Ovary (tissue), 3 donors: ENCODE measurements around the gene PARK7.

Experiments used
- EP300 ChIP-seq: sonication (generic); formaldehyde crosslinking; IDR thresholded peaks from one replicate; pipeline ENCODE4 v1.6.1; 2017; ENCODE audit warnings: antibody characterized with exemption
- POLR2A ChIP-seq: fragments of 450-650 bp; IDR thresholded peaks from one replicate; pipeline ENCODE4 v1.6.1; 2017; ENCODE audit warnings: antibody characterized with exemption, mild to moderate bottlenecking, moderate library complexity
- TF ChIP-seq, protein P1 (sequence below), 3 donors: fragments of 450-650 bp in 2 of 3; fragments of 200-600 bp in 1 of 3; IDR thresholded peaks; one replicate each; pipeline versions ENCODE4 v1.5.1 to v1.8.0; 2016 to 2022; ENCODE audit warnings: antibody characterized with exemption in 3 of 3, mild to moderate bottlenecking in 1 of 3
- donor health status: DM: no; HTN: no; CAD: no.

DNA sequence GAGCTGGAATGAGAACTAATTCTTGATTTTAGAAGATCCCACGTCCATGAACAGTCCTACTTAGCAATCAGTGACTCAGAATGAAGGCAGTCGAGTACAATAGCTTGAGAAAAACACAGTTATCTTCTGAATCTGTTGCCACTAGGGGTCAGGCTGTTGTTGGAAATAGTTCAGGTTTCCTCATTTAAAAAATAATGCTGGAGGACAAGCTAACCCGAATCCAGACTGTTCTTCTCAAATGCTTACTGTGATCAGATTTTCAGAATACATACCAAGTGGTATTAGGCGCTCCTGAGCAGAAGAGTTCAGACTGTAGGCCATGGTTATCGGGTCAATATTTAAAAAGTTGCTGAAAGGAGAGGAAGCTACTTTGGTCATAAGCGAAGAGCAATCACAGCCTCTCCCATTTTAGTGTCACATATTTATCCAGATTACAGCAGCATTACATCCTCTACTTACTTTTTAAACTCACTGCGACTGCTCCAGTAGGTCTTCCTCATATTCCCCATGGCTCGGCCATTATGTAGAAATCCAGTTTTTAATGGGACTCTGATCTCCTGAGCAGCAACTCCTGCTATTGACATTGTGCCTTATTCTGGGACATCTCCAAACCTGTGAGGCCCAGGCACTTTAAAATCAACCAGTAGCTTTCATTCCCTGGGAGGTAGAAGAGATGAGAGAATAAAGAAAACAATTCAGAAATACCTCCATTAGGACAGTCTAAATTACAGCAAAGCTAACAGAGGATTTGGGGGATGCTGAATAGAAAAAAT is 53.7 kb downstream of the PARK7 start:
- TF ChIP-seq, protein P1, sequence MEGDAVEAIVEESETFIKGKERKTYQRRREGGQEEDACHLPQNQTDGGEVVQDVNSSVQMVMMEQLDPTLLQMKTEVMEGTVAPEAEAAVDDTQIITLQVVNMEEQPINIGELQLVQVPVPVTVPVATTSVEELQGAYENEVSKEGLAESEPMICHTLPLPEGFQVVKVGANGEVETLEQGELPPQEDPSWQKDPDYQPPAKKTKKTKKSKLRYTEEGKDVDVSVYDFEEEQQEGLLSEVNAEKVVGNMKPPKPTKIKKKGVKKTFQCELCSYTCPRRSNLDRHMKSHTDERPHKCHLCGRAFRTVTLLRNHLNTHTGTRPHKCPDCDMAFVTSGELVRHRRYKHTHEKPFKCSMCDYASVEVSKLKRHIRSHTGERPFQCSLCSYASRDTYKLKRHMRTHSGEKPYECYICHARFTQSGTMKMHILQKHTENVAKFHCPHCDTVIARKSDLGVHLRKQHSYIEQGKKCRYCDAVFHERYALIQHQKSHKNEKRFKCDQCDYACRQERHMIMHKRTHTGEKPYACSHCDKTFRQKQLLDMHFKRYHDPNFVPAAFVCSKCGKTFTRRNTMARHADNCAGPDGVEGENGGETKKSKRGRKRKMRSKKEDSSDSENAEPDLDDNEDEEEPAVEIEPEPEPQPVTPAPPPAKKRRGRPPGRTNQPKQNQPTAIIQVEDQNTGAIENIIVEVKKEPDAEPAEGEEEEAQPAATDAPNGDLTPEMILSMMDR (IDR thresholded peaks at IDR 0.05), result peak in 2 of 3 donors; percentile 55 to 62
- TF ChIP-seq POLR2A, result no peak
- TF ChIP-seq EP300, result no peak
